ENCODE data around the gene CYTH1.

GRCh38 chr17:78804777-78805176 lies 22.7 kb upstream of the CYTH1 start:
- TF ChIP-seq CTCF (IDR thresholded peaks at IDR 0.05; ENCODE audit: borderline replicate concordance, extremely low read depth, low read length, poor library complexity, severe bottlenecking) = no peak
- no peak for TF ChIP-seq EZH2 (IDR thresholded peaks at IDR 0.05; ENCODE audit: borderline replicate concordance, low read depth, low read length, severe bottlenecking)

All from DND-41 (cell line).